ENCODE data around the gene RPS6KL1.
A peak's percentile ranks its signal among the peaks of the same experiment; 100 is the strongest.

The RPS6KL1 gene

GRCh38 chr14:74946659-74947281, 23.7 kb upstream of the RPS6KL1 start:
- DNase-seq, result no peak
- no peak overlapping the region for H3K4me3 ChIP-seq (ENCODE audit: low read depth, low read length)
- H3K36me3 ChIP-seq (replicated peaks), result no peaks in the 10 kb centered on the region
- no peaks in the 10 kb centered on the region for H3K27me3 ChIP-seq (replicated peaks)
- no peak for TF ChIP-seq CTCF (IDR thresholded peaks at IDR 0.05; ENCODE audit: low read depth, low read length, missing control alignments)
- H3K27ac ChIP-seq, result no peak overlapping the region
- in situ Hi-C loops (cut with HindIII; ENCODE audit: low pct_ligation_motif_present, low sequenced_read_pairs), result no loop called here

- TF ChIP-seq CTCF (IDR thresholded peaks at IDR 0.05; ENCODE audit: low read depth, low read length, missing control alignments), result peak; percentile 99
- Histone ChIP-seq H3K4me3 (ENCODE audit: low read depth, low read length) (no peak overlapping the region), H3K36me3 (replicated peaks) (no peaks in the 10 kb centered on the region), H3K27me3 (replicated peaks) (no peaks in the 10 kb centered on the region), H3K27ac (no peak overlapping the region)
- peak; percentile 43 for DNase-seq
- in situ Hi-C loops (cut with HindIII; ENCODE audit: low pct_ligation_motif_present, low sequenced_read_pairs), result no loop called here
Observed at GRCh38 chr14:74945852-74946658, 23.0 kb upstream of the RPS6KL1 start.

- Histone ChIP-seq H3K4me3 (ENCODE audit: low read depth, low read length) (no peak overlapping the region), H3K27me3 (replicated peaks) (no peaks in the 10 kb centered on the region), H3K36me3 (replicated peaks) (no peaks in the 10 kb centered on the region), H3K27ac (no peak overlapping the region)
- peak; percentile 79 for TF ChIP-seq CTCF (IDR thresholded peaks at IDR 0.05; ENCODE audit: low read depth, low read length, missing control alignments)
- no peak for DNase-seq
- in situ Hi-C loops (cut with HindIII; ENCODE audit: low pct_ligation_motif_present, low sequenced_read_pairs), result no loop called here
Observed at GRCh38 chr14:74945261-74945851, 22.3 kb upstream of the RPS6KL1 start.

- H3K36me3 ChIP-seq (replicated peaks), result no peaks in the 10 kb centered on the region
- no peak for TF ChIP-seq CTCF (IDR thresholded peaks at IDR 0.05; ENCODE audit: low read depth, low read length, missing control alignments)
- H3K27ac ChIP-seq, result no peak overlapping the region
- no peak for DNase-seq
- H3K27me3 ChIP-seq (replicated peaks), result no peaks in the 10 kb centered on the region
- no peak overlapping the region for H3K4me3 ChIP-seq (ENCODE audit: low read depth, low read length)
- in situ Hi-C loops (cut with HindIII; ENCODE audit: low pct_ligation_motif_present, low sequenced_read_pairs), result no loop called here
Observed at GRCh38 chr14:74942608-74943007, 19.5 kb upstream of the RPS6KL1 start.

- in situ Hi-C loops (cut with HindIII; ENCODE audit: low pct_ligation_motif_present, low sequenced_read_pairs), result no loop called here
- no peak overlapping the region for H3K27ac ChIP-seq
Observed at GRCh38 chr14:74942181-74942580, 19.1 kb upstream of the RPS6KL1 start.

More at GRCh38 chr14:74942181-74942580, 19.1 kb upstream of the RPS6KL1 start:
- Histone ChIP-seq H3K27me3 (replicated peaks) (no peaks in the 10 kb centered on the region), H3K4me3 (ENCODE audit: low read depth, low read length) (no peak overlapping the region), H3K36me3 (replicated peaks) (no peaks in the 10 kb centered on the region)
- TF ChIP-seq CTCF (IDR thresholded peaks at IDR 0.05; ENCODE audit: low read depth, low read length, missing control alignments), result no peak
- DNase-seq, result no peak
